SK-N-SH (cell line): ENCODE measurements around the gene DCK.

Experiments
- EZH2phosphoT487 ChIP-seq: fragments of 200-600 bp; sonication (generic); IDR thresholded peaks from 2 replicates; pipeline ENCODE4 v1.6.1; 2017; ENCODE audit warnings: low read depth, mixed run types, mild to moderate bottlenecking, antibody characterized with exemption, moderate library complexity, borderline replicate concordance
- FOSL2 ChIP-seq: IDR thresholded peaks from 2 replicates; pipeline ENCODE4 v1.4.0; 2012; ENCODE audit warnings: low read depth, mild to moderate bottlenecking, moderate library complexity, borderline replicate concordance
- SMC3 ChIP-seq: IDR thresholded peaks from 2 replicates; pipeline ENCODE4 v1.6.1; 2012; ENCODE audit warnings: low read depth, low read length, improper control_type of control experiment
- TF ChIP-seq, protein P1 (sequence below): fragments of 150-350 bp; IDR thresholded peaks from 2 replicates; pipeline ENCODE4 v1.6.1; 2017; ENCODE audit warnings: antibody characterized with exemption, low read length, low read depth, borderline replicate concordance
- TF ChIP-seq, protein P2 (sequence below): IDR thresholded peaks from 2 replicates; pipeline ENCODE4 v1.4.0; 2012; ENCODE audit warnings: low read depth
- TF ChIP-seq, protein P3 (sequence below): fragments of 200-600 bp; sonication (generic); IDR thresholded peaks from 2 replicates; pipeline ENCODE4 v1.6.1; 2017; ENCODE audit warnings: antibody characterized with exemption, mild to moderate bottlenecking, moderate library complexity

DNA sequence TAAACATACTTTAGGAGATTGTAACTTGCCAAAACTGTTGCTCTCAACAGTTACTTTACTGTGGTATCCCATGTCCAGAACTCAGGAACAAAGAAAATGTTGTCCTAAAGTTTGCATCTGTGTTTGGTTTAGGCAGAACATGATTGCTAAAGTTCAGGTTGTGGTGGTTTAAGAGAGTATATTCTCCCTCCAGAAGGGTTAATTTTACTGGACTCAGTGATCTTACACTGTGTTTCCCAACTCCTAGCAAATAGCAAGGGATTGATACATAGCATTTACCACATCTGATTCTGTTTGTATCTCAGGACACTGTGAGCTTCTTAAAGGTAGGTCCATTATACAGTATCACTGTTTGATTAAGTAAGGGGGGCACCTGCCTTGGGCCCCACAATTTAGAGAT, 13.3 kb upstream of the DCK start:
- TF ChIP-seq EZH2phosphoT487, result no peak
- TF ChIP-seq, protein P1, sequence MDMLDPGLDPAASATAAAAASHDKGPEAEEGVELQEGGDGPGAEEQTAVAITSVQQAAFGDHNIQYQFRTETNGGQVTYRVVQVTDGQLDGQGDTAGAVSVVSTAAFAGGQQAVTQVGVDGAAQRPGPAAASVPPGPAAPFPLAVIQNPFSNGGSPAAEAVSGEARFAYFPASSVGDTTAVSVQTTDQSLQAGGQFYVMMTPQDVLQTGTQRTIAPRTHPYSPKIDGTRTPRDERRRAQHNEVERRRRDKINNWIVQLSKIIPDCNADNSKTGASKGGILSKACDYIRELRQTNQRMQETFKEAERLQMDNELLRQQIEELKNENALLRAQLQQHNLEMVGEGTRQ, result no peak
- TF ChIP-seq, protein P2, sequence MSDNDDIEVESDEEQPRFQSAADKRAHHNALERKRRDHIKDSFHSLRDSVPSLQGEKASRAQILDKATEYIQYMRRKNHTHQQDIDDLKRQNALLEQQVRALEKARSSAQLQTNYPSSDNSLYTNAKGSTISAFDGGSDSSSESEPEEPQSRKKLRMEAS, result no peak
- TF ChIP-seq FOSL2, result no peak
- no peak for TF ChIP-seq SMC3
- TF ChIP-seq, protein P3, sequence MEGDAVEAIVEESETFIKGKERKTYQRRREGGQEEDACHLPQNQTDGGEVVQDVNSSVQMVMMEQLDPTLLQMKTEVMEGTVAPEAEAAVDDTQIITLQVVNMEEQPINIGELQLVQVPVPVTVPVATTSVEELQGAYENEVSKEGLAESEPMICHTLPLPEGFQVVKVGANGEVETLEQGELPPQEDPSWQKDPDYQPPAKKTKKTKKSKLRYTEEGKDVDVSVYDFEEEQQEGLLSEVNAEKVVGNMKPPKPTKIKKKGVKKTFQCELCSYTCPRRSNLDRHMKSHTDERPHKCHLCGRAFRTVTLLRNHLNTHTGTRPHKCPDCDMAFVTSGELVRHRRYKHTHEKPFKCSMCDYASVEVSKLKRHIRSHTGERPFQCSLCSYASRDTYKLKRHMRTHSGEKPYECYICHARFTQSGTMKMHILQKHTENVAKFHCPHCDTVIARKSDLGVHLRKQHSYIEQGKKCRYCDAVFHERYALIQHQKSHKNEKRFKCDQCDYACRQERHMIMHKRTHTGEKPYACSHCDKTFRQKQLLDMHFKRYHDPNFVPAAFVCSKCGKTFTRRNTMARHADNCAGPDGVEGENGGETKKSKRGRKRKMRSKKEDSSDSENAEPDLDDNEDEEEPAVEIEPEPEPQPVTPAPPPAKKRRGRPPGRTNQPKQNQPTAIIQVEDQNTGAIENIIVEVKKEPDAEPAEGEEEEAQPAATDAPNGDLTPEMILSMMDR, result no peak
